Activated CD4-positive, alpha-beta memory T cell treated with anti-CD3 and anti-CD28 coated beads, Interleukin-2, amount 10 ng/mL, durations not matched to agents 7 days and 5 days (primary cell): ENCODE measurements around the gene ZNF492. TPM values are rescaled to one million over a fixed set of nuclear protein-coding genes. Genes with fewer than 3 reads are reported as not detected.
"Not testable (repeated sequence)": the region's sequence is repeated elsewhere in the genome, so short reads cannot be mapped to it uniquely, and the experiment has no call there.

Source experiments
- CTCF ChIA-PET: fragments of 350-600 bp; sonication (Branson Sonifier 250); formaldehyde crosslinking; loops from one replicate; lab custom pipeline; 2021; ENCODE audit warnings: antibody characterized with exemption, inconsistent platforms; lab: Charles Lee
- POLR2A ChIA-PET: fragments of 350-600 bp; sonication (Branson Sonifier 250); formaldehyde crosslinking; loops from one replicate; lab custom pipeline; 2021; ENCODE audit warnings: antibody characterized with exemption; lab: Charles Lee
- DNase-seq: peaks from one replicate; pipeline ENCODE4 v3.0.0-alpha.2; 2020
- H3K27ac Mint-ChIP-seq: one replicate; pipeline ENCODE4 v1.8.0; 2021; ENCODE audit warnings: mild to moderate bottlenecking, mixed read lengths
- H3K27me3 Mint-ChIP-seq: one replicate; pipeline ENCODE4 v1.8.0; 2021; ENCODE audit warnings: mixed read lengths
- H3K36me3 Mint-ChIP-seq: one replicate; pipeline ENCODE4 v1.8.0; 2021; ENCODE audit warnings: low read depth, mixed read lengths
- H3K4me1 Mint-ChIP-seq: one replicate; pipeline ENCODE4 v1.8.0; 2021; ENCODE audit warnings: mixed read lengths
- H3K4me3 Mint-ChIP-seq: one replicate; pipeline ENCODE4 v1.8.0; 2021; ENCODE audit warnings: mild to moderate bottlenecking, mixed read lengths
- H3K9me3 Mint-ChIP-seq: one replicate; pipeline ENCODE4 v1.8.0; 2021; ENCODE audit warnings: mixed read lengths
- total RNA-seq, 2 experiments: library from RNA; stranded (reverse); gene quantifications; one replicate each; pipeline ENCODE4 v1.2.3, GENCODE V29; 2021

ZNF492 gene
- total RNA-seq, 2 experiments from 2014 or later, result 1.1 to 1.2 TPM

DNA sequence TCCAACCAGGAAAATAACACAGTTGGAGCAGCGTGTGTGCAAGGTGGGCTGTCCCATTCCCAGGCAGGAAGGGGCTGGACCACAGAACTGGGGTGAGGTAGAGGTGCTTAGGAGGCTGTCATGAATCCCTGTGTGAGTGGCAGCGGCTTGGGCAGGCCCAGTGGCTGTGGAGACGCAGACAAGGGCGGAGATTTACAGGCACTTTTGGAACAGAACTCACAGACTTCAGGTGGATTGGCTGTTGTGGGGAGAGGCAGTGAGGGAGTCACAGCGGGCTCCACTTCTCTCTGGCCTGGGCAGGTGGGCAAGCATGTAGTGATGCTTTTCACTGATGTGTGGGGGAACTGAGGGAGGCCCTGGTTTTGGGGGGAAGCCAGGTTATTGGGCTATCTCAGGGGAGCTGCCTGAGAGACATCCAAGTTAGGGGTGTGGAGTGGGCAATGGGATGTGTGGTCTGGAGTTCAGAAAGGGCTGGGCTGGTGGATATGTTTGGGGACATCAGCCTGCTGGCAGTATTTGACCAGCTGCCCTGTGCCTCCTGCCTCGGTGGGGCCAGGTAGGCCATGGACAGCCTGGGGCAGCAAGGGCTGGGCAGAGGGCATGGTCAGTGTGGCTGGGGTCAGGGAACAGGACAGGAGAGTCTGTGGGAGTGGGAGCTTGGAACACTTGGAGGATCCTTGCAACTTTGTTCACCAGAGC lies 27.0 kb upstream of the ZNF492 start:
- no peak overlapping the region for H3K27ac Mint-ChIP-seq
- no peaks in the 10 kb centered on the region for H3K4me1 Mint-ChIP-seq
- H3K27me3 Mint-ChIP-seq, result no peaks in the 10 kb centered on the region
- no peak for DNase-seq
- H3K4me3 Mint-ChIP-seq, result no peak overlapping the region
- H3K9me3 Mint-ChIP-seq, result peaks cover 41% of the 10 kb centered on the region
- no peaks in the 10 kb centered on the region for H3K36me3 Mint-ChIP-seq
- CTCF ChIA-PET, result no interaction called here
- POLR2A ChIA-PET, result no interaction called here

DNA sequence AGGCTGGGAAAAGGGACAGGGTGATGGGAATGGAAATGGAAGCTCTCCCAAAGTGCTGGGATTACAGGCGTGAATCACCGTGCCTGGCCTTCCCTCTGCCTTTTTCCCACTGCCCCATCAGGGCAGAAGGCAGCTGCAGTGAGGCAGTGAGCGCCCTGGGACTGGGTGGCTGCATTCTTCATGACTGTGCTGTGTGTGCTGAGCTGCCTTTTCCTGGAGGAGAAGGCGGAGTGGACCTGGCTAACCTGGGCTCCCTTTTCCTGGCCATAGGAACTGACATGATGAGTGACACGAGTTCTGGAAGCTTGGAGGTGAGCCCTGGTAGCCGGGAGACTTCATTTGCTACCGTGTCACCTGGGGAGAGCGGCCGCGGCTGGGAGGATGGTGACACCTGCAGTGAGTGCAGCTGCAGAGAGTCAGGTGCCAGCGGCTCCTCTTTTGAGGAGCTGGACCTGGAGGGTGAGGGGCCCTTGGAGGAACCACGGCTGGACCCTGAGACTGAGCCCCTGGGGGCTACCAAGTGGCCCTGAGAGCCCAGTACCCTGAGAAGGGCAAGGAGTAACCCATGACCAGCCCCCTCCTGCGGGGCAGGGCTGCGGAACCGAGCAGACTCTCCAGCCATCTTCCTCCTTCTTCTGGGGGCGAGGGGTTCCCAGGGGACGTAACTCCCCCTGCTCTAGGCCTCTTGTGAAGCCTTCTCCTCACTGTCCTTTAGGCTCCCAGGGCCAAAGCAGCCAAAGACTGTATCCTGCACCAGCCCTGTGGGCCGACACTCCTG lies 26.3 kb upstream of the ZNF492 start:
- no peak for DNase-seq
- ChIA-PET POLR2A (no interaction called here), CTCF (no interaction called here)
- Mint-ChIP-seq H3K4me1 (no peaks in the 10 kb centered on the region), H3K9me3 (peaks cover 42% of the 10 kb centered on the region), H3K36me3 (no peaks in the 10 kb centered on the region), H3K4me3 (no peak overlapping the region), H3K27ac (no peak overlapping the region), H3K27me3 (no peaks in the 10 kb centered on the region)

DNA sequence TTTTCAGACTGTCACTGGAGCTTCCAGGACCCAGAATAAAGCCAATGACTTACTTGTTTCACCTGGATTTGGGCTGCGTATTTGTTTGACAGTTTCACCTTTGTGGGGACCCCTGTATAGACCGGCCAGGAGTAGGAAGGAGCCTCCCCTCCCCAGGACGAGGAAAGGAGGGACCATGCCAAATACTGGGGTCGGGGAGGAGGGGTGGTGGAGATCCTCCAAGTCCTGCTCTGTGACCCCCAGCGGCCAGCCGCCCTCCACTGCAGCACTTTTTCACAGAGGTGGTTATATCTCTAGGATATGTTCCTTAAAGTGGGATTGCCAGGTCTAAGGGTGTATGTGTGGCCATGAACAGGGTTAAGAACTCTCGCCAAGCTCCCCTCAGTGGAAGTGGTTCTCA lies 25.7 kb upstream of the ZNF492 start:
- ChIA-PET POLR2A (no interaction called here), CTCF (no interaction called here)
- H3K36me3 Mint-ChIP-seq, result no peaks in the 10 kb centered on the region

DNA sequence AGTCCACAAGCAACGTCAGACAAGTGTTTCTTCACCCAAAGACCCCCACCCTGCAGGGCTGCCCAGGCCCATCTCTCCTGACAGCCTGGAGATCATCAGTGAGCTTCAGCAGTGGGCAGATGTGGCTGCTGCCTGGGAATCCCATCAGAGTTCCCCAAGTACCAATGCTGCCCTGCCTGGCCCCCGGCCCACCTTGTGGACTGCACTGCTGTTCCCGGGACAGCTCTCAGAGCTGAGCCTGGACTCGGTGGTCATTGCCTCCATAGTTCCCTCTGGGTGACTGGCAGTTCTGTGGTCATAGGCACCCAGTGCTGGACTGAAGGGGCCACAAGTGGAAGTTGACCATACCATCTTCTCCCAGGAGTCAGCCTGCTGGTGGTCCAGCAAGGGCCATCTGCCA lies 24.5 kb upstream of the ZNF492 start:
- CTCF ChIA-PET, result no interaction called here
- H3K36me3 Mint-ChIP-seq, result no peaks in the 10 kb centered on the region
- H3K9me3 Mint-ChIP-seq, result peaks cover 44% of the 10 kb centered on the region
- POLR2A ChIA-PET, result no interaction called here
- H3K27me3 Mint-ChIP-seq, result no peaks in the 10 kb centered on the region
- H3K27ac Mint-ChIP-seq, result no peak overlapping the region
- no peak overlapping the region for H3K4me3 Mint-ChIP-seq
- no peaks in the 10 kb centered on the region for H3K4me1 Mint-ChIP-seq
- DNase-seq, result no peak

More for the DNA sequence above, 25.7 kb upstream of the ZNF492 start:
- Mint-ChIP-seq H3K9me3 (peaks cover 43% of the 10 kb centered on the region), H3K27ac (no peak overlapping the region), H3K4me1 (no peaks in the 10 kb centered on the region), H3K27me3 (no peaks in the 10 kb centered on the region), H3K4me3 (no peak overlapping the region)
- no peak for DNase-seq

DNA sequence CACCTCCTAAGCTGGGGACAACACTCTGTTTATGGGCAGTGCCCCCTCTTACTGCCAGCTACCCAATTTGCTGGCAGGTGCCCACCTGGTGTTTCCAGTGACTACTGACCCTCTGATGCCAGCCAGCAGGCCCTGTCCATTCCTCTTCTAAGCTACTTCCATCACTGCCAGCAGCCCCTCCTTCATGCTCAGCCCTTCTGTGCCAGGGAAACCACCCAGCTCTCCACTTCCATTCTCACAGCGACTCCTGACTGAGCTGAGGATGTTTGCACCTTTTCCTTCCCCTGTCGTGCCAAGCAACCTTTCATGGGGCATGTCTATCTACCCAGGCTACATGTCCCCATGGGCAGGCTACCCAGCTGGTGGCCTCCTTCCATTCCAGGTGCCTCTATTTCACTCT lies 24.0 kb upstream of the ZNF492 start:
- H3K9me3 Mint-ChIP-seq, result peaks cover 46% of the 10 kb centered on the region
- no peak overlapping the region for H3K27ac Mint-ChIP-seq
- POLR2A ChIA-PET, result no interaction called here
- no peaks in the 10 kb centered on the region for H3K36me3 Mint-ChIP-seq
- H3K4me3 Mint-ChIP-seq, result no peak overlapping the region
- H3K4me1 Mint-ChIP-seq, result no peaks in the 10 kb centered on the region
- DNase-seq, result no peak
- CTCF ChIA-PET, result no interaction called here
- H3K27me3 Mint-ChIP-seq, result no peaks in the 10 kb centered on the region

DNA sequence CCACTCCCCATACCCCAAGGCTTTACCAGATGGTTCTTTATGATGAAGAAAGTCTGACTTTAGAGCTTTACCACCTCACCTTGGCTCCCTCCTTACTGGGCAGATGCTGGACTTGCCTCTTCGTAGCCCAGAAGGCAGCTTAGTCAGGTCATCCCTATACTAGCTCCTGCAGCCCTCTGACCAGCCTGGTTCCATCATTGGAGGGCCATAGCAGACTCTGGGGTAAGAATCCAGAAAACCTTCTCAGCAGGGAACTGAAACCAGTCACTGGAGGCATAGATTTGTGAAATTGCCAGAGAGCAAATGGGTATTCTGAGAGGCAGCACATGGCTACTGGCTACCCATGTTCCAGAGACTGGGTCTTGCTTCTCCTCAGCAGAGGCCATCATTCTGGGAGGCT lies 21.8 kb upstream of the ZNF492 start:
- POLR2A ChIA-PET, result no interaction called here
- Mint-ChIP-seq H3K9me3 (peaks cover 46% of the 10 kb centered on the region), H3K4me1 (no peaks in the 10 kb centered on the region), H3K4me3 (no peak overlapping the region), H3K27ac (no peak overlapping the region), H3K27me3 (no peaks in the 10 kb centered on the region), H3K36me3 (no peaks in the 10 kb centered on the region)
- no peak for DNase-seq
- CTCF ChIA-PET, result no interaction called here

DNA sequence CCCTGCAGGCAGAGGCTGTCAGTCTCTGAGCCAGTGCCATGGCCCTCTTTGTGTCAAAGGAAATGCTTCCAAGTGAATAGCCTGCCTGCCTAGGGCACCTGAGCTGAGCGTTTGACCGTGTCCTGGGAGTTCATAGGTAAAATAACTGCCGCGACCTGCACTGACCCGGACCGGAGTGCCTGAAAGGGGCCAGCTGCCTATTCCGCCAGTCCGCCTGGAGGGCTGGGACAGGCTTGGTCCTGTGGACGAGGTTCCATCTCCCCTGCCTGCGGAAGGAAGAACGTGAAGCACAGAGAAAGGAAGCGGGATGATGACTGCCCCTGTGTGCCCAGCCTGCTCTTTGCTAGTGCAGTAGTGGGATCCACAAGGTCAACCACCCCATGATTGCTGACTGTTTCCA lies 17.5 kb upstream of the ZNF492 start:
- Mint-ChIP-seq H3K4me1 (no peaks in the 10 kb centered on the region), H3K4me3 (no peak overlapping the region), H3K27ac (no peak overlapping the region), H3K36me3 (no peaks in the 10 kb centered on the region), H3K27me3 (no peaks in the 10 kb centered on the region), H3K9me3 (peaks cover 43% of the 10 kb centered on the region)
- POLR2A ChIA-PET, result no interaction called here
- CTCF ChIA-PET, result no interaction called here
- no peak for DNase-seq

DNA sequence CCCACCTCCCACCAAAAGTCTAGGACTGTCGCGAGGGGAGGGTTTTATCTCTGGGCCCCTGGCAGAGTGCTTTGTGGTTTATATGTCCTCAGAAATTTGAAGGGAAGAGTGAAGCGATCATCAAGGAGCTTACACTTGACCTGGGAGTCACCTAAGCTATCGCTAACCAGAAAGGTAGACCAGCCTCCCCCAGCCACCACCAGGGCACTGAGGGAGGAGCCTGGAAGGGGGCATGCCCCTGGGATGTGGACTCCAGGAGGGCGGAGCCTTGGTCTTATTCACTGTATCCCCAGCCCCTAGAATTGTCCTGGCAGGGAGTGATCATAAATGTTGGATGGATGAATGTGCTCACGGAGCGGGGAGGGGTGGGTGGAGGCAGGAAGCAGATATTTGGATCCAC lies 16.9 kb upstream of the ZNF492 start:
- DNase-seq, CTCF ChIA-PET, H3K36me3 Mint-ChIP-seq: not testable (repeated sequence)

DNA sequence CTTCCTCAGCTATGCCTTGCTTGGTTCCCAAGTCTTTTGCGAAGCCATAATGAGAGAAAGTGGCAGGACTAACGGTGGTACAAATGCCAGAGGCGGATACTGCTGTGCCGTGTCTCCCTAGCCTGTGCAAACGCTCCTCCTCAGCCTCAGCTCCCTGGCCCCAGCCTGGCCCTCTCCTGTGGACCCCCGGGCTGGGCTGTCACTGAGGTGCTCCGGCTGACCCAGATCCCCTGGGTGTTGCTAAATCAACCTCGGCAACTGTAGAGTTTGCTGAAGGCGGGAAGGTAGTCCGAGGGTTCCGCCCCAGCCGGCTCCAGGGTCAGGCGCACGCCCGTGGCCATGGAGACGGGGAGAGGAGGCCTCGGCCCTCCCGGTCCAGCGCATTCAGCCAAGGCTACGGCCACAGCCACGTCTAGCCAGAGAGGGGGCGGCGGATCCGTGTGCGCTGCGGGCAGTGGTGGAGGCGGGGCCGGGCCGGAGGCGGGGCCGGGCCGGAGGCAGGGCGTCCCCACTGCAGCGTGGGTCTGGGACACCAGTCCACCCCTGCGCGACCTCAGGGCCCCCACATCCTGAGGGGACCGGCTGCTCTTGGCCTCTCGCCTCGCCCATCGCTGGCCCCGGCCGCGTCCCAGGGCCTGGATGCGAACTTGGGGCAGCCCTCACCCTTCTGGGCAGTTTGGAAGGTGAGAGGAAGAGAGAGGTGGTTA lies 16.4 kb upstream of the ZNF492 start:
- no peak overlapping the region for H3K27ac Mint-ChIP-seq
- CTCF ChIA-PET, result no interaction called here

More for the DNA sequence above, 16.9 kb upstream of the ZNF492 start:
- peaks cover 41% of the 10 kb centered on the region for H3K9me3 Mint-ChIP-seq
- H3K27ac Mint-ChIP-seq, H3K4me1 Mint-ChIP-seq, H3K4me3 Mint-ChIP-seq, H3K27me3 Mint-ChIP-seq, POLR2A ChIA-PET: not testable (repeated sequence)

DNA sequence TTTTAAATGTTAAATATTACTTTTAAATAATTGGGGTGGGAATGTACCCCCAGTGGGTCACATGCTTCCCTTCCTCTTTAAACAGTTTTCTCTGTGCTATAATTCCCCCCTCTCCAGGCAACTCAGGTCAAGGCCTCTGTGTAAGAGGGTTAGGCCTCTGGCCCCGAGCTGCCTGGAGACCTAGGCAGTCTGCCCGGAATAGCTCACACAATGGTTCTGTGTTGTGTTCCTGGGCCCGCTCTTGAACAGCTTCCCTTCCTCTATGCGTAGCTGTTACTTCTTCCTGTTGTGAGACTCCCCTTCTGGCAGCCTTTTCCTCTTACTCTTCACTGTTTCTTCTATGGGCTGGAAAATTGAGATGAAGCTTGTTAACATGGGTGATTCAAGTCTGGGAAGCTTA lies 14.8 kb upstream of the ZNF492 start:
- Mint-ChIP-seq H3K27me3 (no peaks in the 10 kb centered on the region), H3K36me3 (no peaks in the 10 kb centered on the region), H3K4me1 (no peaks in the 10 kb centered on the region), H3K9me3 (peaks cover 32% of the 10 kb centered on the region), H3K27ac (no peak overlapping the region), H3K4me3 (no peak overlapping the region)
- ChIA-PET CTCF (no interaction called here), POLR2A (no interaction called here)
- no peak for DNase-seq

More for the DNA sequence above, 16.4 kb upstream of the ZNF492 start:
- Mint-ChIP-seq H3K36me3 (no peaks in the 10 kb centered on the region), H3K4me1 (no peaks in the 10 kb centered on the region), H3K4me3 (no peak overlapping the region), H3K9me3 (peaks cover 37% of the 10 kb centered on the region), H3K27me3 (no peaks in the 10 kb centered on the region)
- POLR2A ChIA-PET, result no interaction called here
- DNase-seq, result no peak

DNA sequence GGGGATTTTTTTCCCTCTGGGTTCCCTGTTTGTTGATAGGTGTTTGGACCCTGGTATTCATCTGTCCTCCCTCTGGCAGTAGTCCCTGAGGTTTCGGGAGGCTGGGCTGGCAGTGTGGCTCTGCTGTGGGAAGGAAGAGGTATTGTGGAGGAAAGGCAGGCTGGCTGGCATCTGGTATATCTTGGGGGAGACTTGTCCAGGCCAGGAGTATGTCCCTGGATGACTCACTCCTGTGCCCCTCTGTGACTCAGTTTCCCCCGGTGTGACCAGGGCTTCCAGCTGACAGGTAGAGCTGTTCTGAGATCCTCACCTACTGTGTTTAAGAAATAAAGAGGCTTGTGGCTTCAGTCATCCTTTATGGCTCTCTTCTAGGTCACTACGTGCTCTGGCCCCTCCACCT lies 14.2 kb upstream of the ZNF492 start:
- Mint-ChIP-seq H3K9me3 (peaks cover 32% of the 10 kb centered on the region), H3K4me1 (no peaks in the 10 kb centered on the region), H3K4me3 (no peak overlapping the region), H3K27ac (no peak overlapping the region), H3K27me3 (no peaks in the 10 kb centered on the region), H3K36me3 (no peaks in the 10 kb centered on the region)
- ChIA-PET CTCF (no interaction called here), POLR2A (no interaction called here)
- no peak for DNase-seq

DNA sequence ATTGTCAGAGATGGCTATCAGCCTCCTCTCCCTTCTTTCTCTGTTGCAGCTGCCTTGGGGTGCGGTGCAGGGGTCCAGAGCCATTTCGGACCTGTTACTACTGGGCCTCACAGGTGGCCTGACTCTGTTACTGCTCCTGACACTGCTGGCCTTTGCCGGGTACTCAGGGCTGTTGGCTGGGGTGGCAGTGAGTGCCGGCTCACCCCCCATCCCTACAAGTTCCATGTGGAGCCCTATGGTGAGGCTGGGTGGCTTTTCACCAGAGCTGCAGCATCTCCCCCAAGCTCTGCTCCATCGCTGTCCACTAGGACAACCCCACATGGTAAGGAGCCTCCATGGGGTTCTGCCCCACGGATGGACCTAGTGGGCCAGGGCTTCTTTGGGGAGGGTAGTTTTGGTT lies 13.7 kb upstream of the ZNF492 start:
- ChIA-PET CTCF (no interaction called here), POLR2A (no interaction called here)
- H3K27ac Mint-ChIP-seq, result no peak overlapping the region
- peaks cover 29% of the 10 kb centered on the region for H3K9me3 Mint-ChIP-seq
- H3K4me3 Mint-ChIP-seq, result no peak overlapping the region
- no peaks in the 10 kb centered on the region for H3K4me1 Mint-ChIP-seq
- DNase-seq, result no peak
- no peaks in the 10 kb centered on the region for H3K27me3 Mint-ChIP-seq
- H3K36me3 Mint-ChIP-seq, result no peaks in the 10 kb centered on the region

DNA sequence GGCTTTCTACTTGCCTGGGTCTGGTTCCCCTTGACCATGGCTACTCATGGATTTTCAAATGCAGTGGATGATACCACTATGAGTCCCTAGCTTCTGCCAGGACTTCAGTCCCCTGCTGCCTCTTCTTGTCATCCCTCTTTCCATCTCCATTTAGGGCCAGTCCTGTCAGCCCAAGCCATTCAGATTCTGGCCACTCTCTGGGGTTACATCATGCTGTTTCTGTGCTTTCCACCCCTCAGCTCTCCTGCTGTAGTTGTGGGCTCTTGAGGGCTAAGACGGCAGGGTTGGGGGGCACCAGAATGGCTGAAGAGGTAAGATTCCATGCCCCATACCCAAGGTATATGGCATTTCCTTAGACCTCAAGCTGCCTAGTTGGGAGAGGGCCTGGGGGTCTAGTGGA lies 13.2 kb upstream of the ZNF492 start:
- no peak overlapping the region for H3K4me3 Mint-ChIP-seq
- H3K27me3 Mint-ChIP-seq, result no peaks in the 10 kb centered on the region
- POLR2A ChIA-PET, result no interaction called here
- H3K27ac Mint-ChIP-seq, result no peak overlapping the region
- no peaks in the 10 kb centered on the region for H3K36me3 Mint-ChIP-seq
- no peak for DNase-seq
- no peaks in the 10 kb centered on the region for H3K4me1 Mint-ChIP-seq
- CTCF ChIA-PET, result no interaction called here
- H3K9me3 Mint-ChIP-seq, result peaks cover 29% of the 10 kb centered on the region
